ENCODE data around the gene HABP4.
A peak's percentile ranks its signal among the peaks of the same experiment; 100 is the strongest.

Gene HABP4

DNA sequence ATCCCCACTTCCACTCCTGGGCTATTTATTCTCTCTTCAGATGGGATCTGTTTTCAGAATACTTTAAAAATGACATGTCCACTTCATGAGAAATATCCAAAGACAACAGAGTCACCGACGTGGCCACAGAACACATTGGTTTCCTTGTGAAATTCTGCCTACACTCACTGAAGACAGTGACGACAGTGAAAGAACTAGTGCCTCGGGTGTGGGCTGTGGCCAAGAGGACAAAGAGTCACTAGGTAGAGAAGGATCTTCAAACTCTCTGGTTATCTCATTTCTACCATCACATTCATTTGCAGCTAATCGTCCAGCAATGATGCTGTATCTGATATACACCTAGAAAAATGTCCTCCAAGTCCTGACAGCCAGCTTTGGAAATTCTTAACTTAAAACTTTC is 59.1 kb downstream of the HABP4 start:
- no peak overlapping the region for H3K4me3 ChIP-seq (ENCODE audit: low read length)
- no peak for DNase-seq (ENCODE audit: low read depth)
- TF ChIP-seq, protein P1, sequence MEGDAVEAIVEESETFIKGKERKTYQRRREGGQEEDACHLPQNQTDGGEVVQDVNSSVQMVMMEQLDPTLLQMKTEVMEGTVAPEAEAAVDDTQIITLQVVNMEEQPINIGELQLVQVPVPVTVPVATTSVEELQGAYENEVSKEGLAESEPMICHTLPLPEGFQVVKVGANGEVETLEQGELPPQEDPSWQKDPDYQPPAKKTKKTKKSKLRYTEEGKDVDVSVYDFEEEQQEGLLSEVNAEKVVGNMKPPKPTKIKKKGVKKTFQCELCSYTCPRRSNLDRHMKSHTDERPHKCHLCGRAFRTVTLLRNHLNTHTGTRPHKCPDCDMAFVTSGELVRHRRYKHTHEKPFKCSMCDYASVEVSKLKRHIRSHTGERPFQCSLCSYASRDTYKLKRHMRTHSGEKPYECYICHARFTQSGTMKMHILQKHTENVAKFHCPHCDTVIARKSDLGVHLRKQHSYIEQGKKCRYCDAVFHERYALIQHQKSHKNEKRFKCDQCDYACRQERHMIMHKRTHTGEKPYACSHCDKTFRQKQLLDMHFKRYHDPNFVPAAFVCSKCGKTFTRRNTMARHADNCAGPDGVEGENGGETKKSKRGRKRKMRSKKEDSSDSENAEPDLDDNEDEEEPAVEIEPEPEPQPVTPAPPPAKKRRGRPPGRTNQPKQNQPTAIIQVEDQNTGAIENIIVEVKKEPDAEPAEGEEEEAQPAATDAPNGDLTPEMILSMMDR (IDR thresholded peaks at IDR 0.05; ENCODE audit: insufficient read depth, low read depth, low read length, missing control alignments): no peak

DNA sequence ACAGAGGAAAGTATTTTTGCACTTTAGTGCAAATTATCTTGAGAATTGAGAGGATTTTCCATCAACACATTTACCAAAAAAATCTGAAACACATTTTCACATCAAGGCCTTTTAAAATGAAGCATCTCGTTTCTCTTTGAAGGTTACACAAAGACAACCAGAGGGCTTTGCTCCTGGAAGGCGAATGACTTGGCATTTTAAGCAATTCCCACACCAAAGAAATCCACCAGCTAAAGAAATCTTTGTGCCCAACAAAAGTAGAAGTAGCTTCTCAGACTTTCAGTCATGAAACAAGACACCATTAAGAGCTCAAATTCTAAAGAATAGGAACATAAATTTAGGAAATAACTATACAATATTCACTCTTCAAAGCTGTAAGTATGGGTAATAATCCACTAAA is 59.9 kb downstream of the HABP4 start:
- no peak for DNase-seq (ENCODE audit: low read depth)
- H3K4me3 ChIP-seq (ENCODE audit: low read length): no peak overlapping the region
- TF ChIP-seq, protein P1 (IDR thresholded peaks at IDR 0.05; ENCODE audit: insufficient read depth, low read depth, low read length, missing control alignments): no peak

DNA sequence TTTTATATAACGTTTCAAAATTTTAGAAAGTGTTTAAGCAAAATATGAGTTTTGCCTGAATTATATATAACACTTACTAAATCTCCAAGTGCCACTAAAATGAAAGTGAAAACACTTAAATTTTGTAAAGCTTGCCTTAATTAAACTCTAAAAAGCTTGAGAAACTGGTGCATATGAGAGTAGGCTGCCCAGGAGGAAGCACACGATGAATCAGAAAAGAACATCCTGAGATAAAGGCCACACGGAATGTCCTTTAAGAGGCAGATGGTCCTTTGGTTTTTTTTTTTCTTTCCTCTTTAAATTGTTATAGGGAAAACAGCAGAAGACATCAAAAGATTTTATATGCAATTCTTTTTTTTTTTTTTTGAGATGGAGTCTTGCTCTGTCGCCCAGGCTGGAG is 60.3 kb downstream of the HABP4 start:
- no peak for DNase-seq (ENCODE audit: low read depth)
- TF ChIP-seq, protein P1 (IDR thresholded peaks at IDR 0.05; ENCODE audit: insufficient read depth, low read depth, low read length, missing control alignments): no peak

DNA sequence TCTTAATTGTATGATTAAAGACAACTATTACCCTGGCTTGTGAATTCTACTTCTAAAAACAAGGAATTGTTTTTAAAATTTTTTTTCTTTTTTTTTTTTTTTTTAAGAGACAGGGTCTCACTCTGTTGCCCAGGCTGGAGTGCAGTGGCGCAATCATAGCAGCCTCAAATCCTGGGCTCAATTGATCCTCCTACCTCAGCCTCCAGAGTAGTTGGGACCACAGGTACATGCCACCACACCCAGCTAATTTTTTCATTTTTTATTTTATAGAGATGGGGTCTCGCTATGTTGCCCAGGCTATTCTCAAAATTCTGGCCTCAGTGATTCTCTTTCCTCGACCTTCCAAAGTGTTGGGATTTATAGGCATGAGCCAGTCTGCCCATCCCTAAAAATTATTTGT is 62.3 kb downstream of the HABP4 start:
- no peak for DNase-seq (ENCODE audit: low read depth)
- H3K4me3 ChIP-seq (ENCODE audit: low read length): no peak overlapping the region
- TF ChIP-seq, protein P1 (IDR thresholded peaks at IDR 0.05; ENCODE audit: insufficient read depth, low read depth, low read length, missing control alignments): no peak

More for the DNA sequence above, 60.3 kb downstream of the HABP4 start:
- no peak overlapping the region for H3K4me3 ChIP-seq (ENCODE audit: low read length)

DNA sequence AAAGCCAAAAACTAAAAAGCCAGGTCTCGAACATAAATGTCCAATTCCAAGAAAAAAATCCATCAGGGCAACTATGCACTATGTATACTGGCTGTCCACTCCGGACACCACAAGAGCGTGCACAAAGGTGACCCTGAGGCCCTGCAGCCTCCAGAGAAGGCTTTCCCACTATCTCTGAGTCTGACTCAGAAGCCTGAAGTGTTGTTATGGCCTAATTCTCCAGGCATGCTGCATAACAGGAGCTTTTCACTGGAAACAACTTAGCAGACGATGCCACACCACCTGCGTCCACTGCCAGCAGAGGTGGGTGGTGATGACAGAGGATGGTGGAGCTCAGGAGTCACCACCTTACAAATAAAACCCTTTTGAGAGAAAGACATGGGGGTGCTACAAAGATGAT is 63.7 kb downstream of the HABP4 start:
- TF ChIP-seq, protein P1 (IDR thresholded peaks at IDR 0.05; ENCODE audit: insufficient read depth, low read depth, low read length, missing control alignments): no peak
- no peak overlapping the region for H3K4me3 ChIP-seq (ENCODE audit: low read length)
- DNase-seq (ENCODE audit: low read depth): no peak

DNA sequence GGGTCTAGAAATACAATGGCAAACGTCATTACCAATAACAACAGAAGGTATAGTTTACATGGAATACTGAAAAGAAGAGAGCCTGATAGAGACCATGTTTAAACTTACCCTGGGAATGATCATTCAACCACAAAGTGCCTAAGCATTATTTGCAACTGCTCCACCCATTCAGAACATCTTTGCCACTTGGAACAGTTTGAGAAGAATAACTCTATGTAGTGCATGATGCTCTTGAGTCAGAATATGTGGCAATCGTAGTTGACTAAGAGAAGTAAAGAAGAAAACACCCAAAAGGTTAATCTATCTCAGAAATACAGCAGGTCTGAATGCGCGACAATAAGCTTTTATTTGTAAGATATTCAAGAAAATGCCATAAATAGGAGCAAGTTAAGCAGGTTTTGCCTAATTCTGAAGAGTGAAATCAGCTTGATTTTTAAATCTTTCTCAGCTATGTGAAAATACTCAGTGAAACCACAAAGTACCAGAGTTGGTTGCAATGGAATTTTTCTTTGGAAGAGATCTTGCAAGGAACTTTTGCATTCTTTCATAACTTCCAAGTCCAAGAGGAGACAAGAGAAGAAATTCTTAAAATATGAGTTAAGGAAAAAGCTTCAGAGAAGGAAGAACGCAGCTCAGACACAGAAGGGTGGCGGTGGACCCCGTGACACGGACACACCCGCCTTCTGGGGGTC is 64.3 kb downstream of the HABP4 start:
- no peak overlapping the region for H3K4me3 ChIP-seq (ENCODE audit: low read length)
- TF ChIP-seq, protein P1 (IDR thresholded peaks at IDR 0.05; ENCODE audit: insufficient read depth, low read depth, low read length, missing control alignments): no peak
- DNase-seq (ENCODE audit: low read depth): peak; percentile 64

DNA sequence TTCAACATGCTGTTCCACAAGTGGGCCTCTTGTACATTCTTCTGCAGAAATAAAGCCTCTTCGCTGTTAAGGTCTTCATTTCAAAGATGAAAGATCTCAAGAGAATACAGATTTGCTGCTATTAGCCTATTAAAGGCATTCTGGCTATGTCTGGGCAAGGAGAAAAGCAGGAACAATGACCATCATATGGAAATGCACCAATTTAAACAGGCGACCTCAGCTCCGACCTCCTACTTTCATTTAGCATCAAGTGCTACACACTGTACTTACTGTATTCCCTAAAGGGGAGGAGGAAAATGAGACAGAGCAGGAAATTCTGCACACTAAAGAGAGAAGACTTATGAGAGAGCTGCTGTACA is 64.8 kb downstream of the HABP4 start:
- no peak overlapping the region for H3K4me3 ChIP-seq (ENCODE audit: low read length)
- TF ChIP-seq, protein P1 (IDR thresholded peaks at IDR 0.05; ENCODE audit: insufficient read depth, low read depth, low read length, missing control alignments): no peak
- DNase-seq (ENCODE audit: low read depth): no peak
